ENCODE measurements around the gene NUDT7. TPM values are rescaled to one million over a fixed set of nuclear protein-coding genes. Genes with fewer than 3 reads are reported as not detected.

NUDT7 gene
- total RNA-seq, 1 donor: 6.0 TPM

DNA sequence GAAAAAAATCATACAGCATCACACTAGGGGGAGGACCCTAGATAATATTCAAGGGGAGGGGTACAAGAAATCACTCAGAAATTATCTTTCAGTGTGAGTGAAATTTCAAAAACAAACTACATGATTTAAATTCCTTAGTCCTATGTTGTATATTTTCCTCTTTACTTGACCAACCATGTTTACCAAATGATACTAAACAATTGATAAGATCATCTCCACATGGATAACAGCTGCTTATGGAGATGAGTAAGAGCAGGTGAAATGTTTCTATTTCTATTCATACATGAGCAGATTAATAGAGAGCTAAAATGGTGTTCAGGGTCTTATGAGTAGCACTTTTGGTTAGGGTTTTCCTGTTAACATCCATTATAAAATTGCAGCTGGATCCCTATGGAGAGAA lies 58.8 kb downstream of the NUDT7 start:
- H3K4me3 ChIP-seq (ENCODE audit: low read depth, low read length): no peak overlapping the region
- DNase-seq (ENCODE audit: low read depth): peak; percentile 60
- TF ChIP-seq, protein P1, sequence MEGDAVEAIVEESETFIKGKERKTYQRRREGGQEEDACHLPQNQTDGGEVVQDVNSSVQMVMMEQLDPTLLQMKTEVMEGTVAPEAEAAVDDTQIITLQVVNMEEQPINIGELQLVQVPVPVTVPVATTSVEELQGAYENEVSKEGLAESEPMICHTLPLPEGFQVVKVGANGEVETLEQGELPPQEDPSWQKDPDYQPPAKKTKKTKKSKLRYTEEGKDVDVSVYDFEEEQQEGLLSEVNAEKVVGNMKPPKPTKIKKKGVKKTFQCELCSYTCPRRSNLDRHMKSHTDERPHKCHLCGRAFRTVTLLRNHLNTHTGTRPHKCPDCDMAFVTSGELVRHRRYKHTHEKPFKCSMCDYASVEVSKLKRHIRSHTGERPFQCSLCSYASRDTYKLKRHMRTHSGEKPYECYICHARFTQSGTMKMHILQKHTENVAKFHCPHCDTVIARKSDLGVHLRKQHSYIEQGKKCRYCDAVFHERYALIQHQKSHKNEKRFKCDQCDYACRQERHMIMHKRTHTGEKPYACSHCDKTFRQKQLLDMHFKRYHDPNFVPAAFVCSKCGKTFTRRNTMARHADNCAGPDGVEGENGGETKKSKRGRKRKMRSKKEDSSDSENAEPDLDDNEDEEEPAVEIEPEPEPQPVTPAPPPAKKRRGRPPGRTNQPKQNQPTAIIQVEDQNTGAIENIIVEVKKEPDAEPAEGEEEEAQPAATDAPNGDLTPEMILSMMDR (IDR thresholded peaks at IDR 0.05; ENCODE audit: insufficient read depth, low read depth, low read length): no peak

- no peak overlapping the region for H3K4me3 ChIP-seq (ENCODE audit: low read depth, low read length)
- TF ChIP-seq, protein P1 (IDR thresholded peaks at IDR 0.05; ENCODE audit: insufficient read depth, low read depth, low read length): peak; percentile 68
- DNase-seq (ENCODE audit: low read depth): peak; percentile 56
Observed at GRCh38 chr16:77782694-77783093, 60.4 kb downstream of the NUDT7 start.

GRCh38 chr16:77784441-77785372 lies 62.4 kb downstream of the NUDT7 start:
- no peak overlapping the region for H3K4me3 ChIP-seq (ENCODE audit: low read depth, low read length)
- DNase-seq (ENCODE audit: low read depth): peak; percentile 14
- TF ChIP-seq, protein P1 (IDR thresholded peaks at IDR 0.05; ENCODE audit: insufficient read depth, low read depth, low read length): peak; percentile 47

DNA sequence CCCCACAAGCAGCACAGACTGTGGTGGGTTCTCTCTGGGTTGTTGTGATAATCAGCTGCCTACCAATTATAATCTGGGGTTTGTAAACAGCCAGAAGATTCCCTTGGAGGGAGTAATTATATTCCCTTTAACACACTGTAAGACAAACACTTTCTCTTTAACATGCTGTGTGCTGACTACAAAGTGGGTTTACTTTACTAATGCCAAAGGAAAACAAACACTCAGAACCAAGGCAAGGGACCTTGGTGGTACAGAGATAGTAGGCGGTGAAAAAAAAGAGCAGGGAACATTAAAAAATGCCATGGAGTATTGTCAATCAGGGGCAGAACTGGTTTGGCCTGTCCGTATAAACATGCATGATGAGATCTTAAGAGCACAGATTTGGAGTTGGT lies 63.1 kb downstream of the NUDT7 start:
- DNase-seq (ENCODE audit: low read depth): no peak
- TF ChIP-seq, protein P1 (IDR thresholded peaks at IDR 0.05; ENCODE audit: insufficient read depth, low read depth, low read length): no peak
- no peak overlapping the region for H3K4me3 ChIP-seq (ENCODE audit: low read depth, low read length)

- no peak overlapping the region for H3K4me3 ChIP-seq (ENCODE audit: low read depth, low read length)
- TF ChIP-seq, protein P1 (IDR thresholded peaks at IDR 0.05; ENCODE audit: insufficient read depth, low read depth, low read length): no peak
- no peak for DNase-seq (ENCODE audit: low read depth)
Observed at GRCh38 chr16:77786186-77786847, 64.0 kb downstream of the NUDT7 start.

- no peak overlapping the region for H3K4me3 ChIP-seq (ENCODE audit: low read depth, low read length)
Observed at GRCh38 chr16:77787452-77787851, 65.1 kb downstream of the NUDT7 start.

More at GRCh38 chr16:77787452-77787851, 65.1 kb downstream of the NUDT7 start:
- TF ChIP-seq, protein P1 (IDR thresholded peaks at IDR 0.05; ENCODE audit: insufficient read depth, low read depth, low read length): no peak
- no peak for DNase-seq (ENCODE audit: low read depth)
